HG02970 (cell line): ENCODE data around the gene SLC4A3.

ENCODE experiments used
- ATAC-seq: cut with Tn5 transposase; IDR thresholded peaks from one replicate; pipeline ENCODE4 v1.9.1; 2021; ENCODE audit warnings: mild to moderate bottlenecking, moderate library complexity, moderate number of reproducible peaks; ENCODE audit not compliant: unreplicated experiment, low FRiP score

The SLC4A3 gene

DNA sequence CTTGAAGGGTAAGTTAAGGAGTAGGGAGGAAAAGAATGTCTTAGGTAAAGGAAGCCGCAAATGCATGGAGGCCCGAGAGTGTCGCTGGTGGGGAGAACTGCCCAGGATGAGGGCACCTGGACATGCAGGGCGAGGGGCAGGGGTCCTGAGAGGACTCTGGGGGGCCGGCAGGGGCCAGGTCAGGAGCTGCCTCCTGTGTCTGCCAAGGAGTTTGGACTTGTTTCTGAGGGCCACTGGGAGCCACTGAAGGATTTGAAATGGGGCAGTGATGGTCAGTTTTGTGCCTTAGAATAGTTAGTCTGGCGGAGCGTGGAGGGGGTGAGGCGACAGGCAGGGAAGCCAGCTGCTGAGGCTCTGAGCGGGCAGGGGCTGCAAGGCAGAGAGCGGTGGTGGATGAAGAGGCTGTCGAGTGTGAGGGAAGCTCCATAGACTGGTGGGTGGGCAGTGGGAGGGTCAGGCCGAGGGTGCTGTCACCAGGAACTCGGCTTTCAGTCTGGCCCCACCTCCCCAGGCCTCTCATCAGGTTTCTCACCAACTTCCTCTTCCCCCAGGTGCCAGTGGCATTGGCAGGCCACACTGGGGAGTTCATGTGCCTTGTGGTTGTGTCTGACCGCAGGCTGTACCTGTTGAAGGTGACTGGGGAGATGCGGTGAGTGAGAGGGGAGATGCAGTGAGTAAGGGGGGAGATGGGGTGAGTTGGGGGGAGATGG lies 14.7 kb upstream of the SLC4A3 start:
- ATAC-seq, result no peak

GRCh38 chr2:219613461-219614070 lies 13.9 kb upstream of the SLC4A3 start:
- ATAC-seq, result no peak

DNA sequence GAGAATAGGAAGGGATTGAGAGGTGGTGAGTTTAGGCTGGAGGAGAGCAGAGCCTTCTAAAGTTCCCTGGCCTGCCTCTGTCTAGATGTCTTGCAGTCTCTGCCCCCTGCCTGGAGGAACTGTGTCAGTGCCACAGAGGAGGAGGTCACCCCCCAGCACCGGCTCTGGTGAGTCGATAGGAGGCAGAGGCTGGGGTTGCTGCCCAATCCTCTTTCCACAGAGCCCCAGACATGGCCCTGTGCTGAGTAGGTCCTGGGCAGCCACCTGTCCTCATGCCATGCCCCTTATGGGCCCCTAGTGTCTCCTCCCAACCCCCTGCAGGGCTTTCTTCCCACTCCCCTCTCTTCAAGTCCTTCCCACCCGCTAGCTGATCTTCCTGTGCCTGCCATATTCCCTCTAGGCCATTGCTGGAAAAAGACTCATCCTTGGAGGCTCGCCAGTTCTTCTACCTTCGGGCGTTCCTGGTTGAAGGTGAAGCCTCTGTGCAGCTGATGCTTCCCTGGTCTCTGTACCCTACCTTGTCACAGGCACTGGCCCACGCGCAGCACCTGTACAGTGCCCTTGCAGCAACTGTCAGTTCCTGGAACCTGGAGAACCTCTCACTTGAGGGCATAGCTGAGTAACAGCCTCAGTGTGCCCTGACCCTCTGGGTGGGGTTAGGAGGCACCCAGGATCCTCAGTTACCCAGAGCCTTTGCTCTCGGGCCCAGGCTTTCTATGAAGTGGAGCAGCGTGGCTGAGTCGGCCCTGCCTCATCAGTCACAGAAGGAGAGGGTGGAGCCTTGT lies 13.2 kb upstream of the SLC4A3 start:
- ATAC-seq, result no peak

- no peak for ATAC-seq
Measured at GRCh38 chr2:219615036-219615435, 12.4 kb upstream of the SLC4A3 start.

GRCh38 chr2:219615894-219616293 lies 11.5 kb upstream of the SLC4A3 start:
- ATAC-seq, result no peak

DNA sequence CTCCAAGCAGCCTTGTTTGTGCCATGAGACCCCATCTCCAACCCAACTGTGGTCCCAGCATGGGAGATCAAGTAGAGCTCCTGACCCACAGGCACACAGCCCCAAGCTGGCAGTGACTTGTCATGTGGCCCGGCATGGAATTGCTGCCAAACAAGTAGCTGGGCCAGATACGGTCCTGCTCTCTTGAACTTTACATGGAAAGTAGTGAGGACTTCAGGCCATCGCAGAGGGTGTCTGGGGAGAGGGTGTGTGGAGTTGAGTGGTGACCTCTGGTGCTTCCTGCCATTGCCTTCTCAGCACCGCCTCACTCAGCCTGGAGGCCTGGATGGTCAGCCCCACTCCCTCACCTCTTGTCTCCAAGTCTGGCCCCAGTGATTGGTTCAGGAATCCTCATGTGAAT lies 10.9 kb upstream of the SLC4A3 start:
- no peak for ATAC-seq

DNA sequence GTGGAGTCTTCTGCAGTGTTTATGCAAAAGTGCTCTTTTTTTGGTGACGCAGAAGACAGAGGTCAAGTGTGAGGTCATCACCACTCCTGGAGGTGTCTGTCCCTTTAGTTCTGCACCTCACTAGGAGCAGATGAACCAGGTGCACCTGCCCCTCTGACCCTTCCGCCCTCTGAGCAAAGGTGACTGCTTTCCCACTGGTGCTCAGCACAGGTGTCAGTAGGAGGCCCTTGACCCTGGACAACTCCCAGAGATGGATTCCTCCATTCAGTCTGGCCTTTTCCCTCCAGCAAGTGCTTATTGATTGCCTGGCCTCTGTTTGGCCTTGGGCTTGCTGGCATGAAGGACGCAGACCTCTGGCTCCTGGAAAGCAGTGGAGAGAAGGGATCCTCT lies 8.7 kb upstream of the SLC4A3 start:
- no peak for ATAC-seq

DNA sequence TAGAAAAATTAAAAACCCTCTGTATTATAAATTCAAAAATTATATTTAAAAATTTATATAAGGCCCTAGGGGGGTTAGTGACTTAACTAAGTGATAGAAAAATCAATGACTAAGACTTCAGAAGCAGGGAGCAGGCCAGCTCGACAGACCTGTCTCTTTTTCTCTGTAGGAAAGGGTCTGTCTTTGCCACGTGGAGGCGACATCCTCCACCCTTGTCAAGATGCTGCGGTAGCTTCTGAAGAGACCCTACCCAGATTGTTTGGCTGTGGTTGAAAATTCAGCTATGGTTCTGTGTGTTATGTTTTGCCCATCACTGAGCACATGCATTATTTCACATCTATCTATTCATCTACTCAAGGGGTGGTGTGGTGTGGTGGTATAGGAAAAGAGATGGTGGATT lies 8.2 kb upstream of the SLC4A3 start:
- ATAC-seq, result no peak

GRCh38 chr2:219620546-219620945 lies 6.9 kb upstream of the SLC4A3 start:
- no peak for ATAC-seq

DNA sequence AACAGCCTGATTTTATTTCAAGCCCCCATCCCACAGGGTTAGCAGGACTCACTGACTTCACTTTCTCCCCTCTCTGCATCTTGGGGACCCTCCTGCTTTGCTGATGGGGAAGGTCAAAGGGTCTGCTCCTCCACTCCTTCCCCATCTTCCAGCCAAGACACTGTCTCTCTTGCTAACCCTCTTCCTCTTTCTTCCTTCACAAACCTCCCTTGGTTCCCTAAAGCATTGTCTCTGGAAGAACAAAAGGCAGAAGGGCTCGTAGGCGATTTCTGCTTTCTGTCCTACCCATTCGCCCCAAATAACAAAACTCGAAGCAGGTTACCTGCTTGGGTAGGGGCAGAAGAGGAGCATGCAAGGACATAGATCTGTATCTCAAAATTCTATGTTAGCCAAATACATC lies 5.5 kb upstream of the SLC4A3 start:
- no peak for ATAC-seq

- no peak for ATAC-seq
Measured at GRCh38 chr2:219622472-219622871, 5.0 kb upstream of the SLC4A3 start.

DNA sequence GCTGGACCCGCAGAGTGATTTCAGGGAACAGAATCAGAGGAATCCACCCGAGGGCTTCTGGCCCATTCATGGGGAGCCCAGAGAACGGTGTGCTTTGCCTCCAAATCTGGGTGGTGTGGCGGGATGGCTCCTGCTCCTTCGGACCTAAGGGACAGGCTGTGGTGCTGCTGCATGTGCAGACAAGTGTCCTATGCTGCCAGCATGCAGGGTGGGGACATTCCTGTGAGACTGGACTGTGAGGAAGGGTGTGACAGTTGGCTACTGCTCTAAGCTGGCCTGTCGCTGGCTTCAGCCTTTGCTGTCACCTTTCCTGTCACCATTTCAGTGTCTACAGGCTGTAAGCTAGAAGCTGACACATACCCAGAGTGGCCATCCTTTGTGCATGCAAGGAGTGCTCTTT lies 2.9 kb upstream of the SLC4A3 start:
- ATAC-seq, result no peak

DNA sequence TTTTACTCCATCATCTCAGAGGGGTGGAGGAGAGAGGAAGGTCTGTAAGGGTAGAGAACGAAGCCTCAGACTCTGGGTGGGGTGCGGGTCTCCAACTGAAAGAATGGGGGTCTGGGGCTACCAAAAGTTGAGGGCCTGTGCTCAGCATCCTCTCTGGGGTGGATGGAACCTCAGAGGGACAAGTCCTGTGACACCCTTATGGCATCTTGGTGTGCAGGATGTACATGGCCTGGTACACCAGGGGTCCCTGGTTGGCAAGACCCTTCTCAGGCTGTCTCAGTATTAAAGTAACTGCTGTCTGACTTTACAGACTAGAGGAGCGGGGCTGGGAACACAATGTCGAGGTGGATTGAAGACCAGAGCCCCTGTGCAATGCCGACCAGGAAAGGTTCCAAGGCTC lies 2.3 kb upstream of the SLC4A3 start:
- no peak for ATAC-seq

DNA sequence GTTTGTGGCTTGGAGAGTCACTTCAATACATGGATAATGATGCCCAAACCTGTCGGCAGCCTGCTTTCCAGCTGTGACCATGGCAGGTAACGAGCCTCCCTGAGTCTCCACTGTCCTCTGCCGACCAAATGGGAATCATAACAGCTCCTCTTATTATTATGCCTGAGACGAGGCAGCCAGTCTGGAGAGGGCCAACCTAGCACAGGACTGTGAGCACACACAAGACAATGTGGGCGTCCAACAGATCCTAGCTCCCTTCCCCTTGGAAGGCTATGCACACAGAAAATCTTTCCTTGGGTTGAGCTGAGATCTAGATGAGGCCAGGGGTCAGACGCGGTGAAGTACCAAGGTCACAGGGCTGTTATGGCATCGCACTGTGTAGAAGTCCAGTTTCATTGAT lies 890 bp upstream of the SLC4A3 start:
- ATAC-seq, result no peak

- no peak for ATAC-seq
Measured at GRCh38 chr2:219628235-219628985, 980 bp downstream of the SLC4A3 start.

- ATAC-seq, result no peak
Measured at GRCh38 chr2:219628986-219629901, 1.8 kb downstream of the SLC4A3 start.

- no peak for ATAC-seq
Measured at GRCh38 chr2:219629976-219630695, 2.7 kb downstream of the SLC4A3 start.

DNA sequence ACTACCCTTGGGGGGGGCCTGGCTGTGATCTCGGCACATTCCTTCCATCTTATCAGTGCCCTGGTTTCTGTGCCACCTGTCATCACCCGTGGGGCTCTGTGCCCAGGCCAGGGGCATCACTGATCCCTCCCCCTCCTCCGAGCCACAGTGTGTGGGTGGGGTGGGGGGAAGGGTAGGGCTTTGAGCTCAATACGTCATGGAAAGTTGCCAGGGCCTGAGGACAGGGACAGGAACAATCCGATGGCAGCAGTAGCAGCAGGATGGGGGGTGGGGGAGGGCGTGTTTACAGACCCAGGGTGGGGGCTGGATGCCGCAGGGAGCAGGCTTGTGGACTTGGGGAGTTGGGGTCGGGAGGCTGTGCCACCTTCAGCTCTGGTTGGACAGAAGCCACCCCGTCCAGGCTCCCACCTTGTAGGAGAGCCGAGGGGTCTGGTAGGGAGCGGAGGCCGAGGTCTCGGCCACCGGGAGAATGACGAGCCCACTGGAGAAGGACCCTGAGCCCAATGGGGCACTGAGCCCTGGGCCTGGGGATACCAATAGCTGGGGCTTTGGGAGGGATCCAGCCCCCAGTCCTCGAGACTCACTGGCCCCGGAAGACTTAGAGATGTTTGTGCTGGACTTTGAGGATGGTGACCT lies 3.5 kb downstream of the SLC4A3 start:
- no peak for ATAC-seq

GRCh38 chr2:219631406-219631891 lies 4.0 kb downstream of the SLC4A3 start:
- no peak for ATAC-seq
